Measurements from ENCODE around the gene NADK2. TPM values are rescaled to one million over a fixed set of nuclear protein-coding genes. Genes with fewer than 3 reads are reported as not detected.

NADK2 gene
- total and polyA plus RNA-seq, 10 of the 15 experiments (the other 5 are each of a cell fraction or from before 2014, with no cell fraction given), result 2.4 to 9.0 (median 6.3) TPM

- TF ChIP-seq REST (IDR thresholded peaks at IDR 0.05; ENCODE audit: low read depth, low read length) (no peak), RAD21 (IDR thresholded peaks at IDR 0.05; ENCODE audit: insufficient read depth, low read depth, low read length) (no peak), MYC (IDR thresholded peaks at IDR 0.05; ENCODE audit: insufficient read depth, insufficient read length, insufficient replicate concordance, low read length, severe bottlenecking) (no peak)
Measured at GRCh38 chr5:36270175-36270574, 28.4 kb upstream of the NADK2 start (continued).

GRCh38 chr5:36269478-36269877, 27.8 kb upstream of the NADK2 start:
- no peaks in the 10 kb centered on the region for H3K27me3 ChIP-seq (replicated peaks in 1 of 2; ENCODE audit: control insufficient read depth in 2 of 2, insufficient read depth in 2 of 2, low read length in 1 of 2)
- TF ChIP-seq SRF (IDR thresholded peaks at IDR 0.05; ENCODE audit: low read depth in 2 of 2, low read length in 2 of 2) (no peak), HDAC2 (IDR thresholded peaks at IDR 0.05) (no peak), RAD21 (IDR thresholded peaks at IDR 0.05; ENCODE audit: insufficient read depth, low read depth, low read length) (no peak), ZBTB40 (IDR thresholded peaks at IDR 0.05; ENCODE audit: borderline replicate concordance) (no peak), EGR1 (IDR thresholded peaks at IDR 0.05; ENCODE audit: borderline replicate concordance in 1 of 2, low read depth in 2 of 2, low read length in 2 of 2) (no peak), MEF2A (IDR thresholded peaks at IDR 0.05; ENCODE audit: insufficient read depth, low read depth, low read length) (no peak), SUZ12 (IDR thresholded peaks at IDR 0.05; ENCODE audit: unreplicated experiment) (no peak)
- ATAC-seq (no peak), FAIRE-seq (no peak), DNase-seq (ENCODE audit: low read depth, low spot score) (no peak)
- H3K4me1 ChIP-seq (ENCODE audit: control insufficient read depth, insufficient read depth, low read length), result no peaks in the 10 kb centered on the region
- no peak overlapping the region for H3K9ac ChIP-seq (ENCODE audit: control insufficient read depth, insufficient read depth, low read length)
- intact Hi-C loops (cut with micrococcal nuclease; ENCODE audit: unreplicated experiment), result loop anchor here (5.0 kb wide), 1 partner anchor 128 kb away; no protein-coding TSS in a partner anchor
- H3K9me3 ChIP-seq (replicated peaks; ENCODE audit: control insufficient read depth, insufficient read depth, low read length), result no peaks in the 10 kb centered on the region
- in situ Hi-C loops (cut with MboI), result no loop called here
- POLR2A ChIA-PET, result no interaction called here
- CTCF ChIA-PET, result interaction anchor here (0.9 to 5.2 kb wide), 4 partner anchors 9 to 424 kb away, joined by 3 to 79 read pairs (median 4); partner anchors contain the start of gene RANBP3L
- no peak overlapping the region for H3K27ac ChIP-seq (ENCODE audit: control insufficient read depth, insufficient read depth)
- no peak overlapping the region for H3K4me3 ChIP-seq
- H2AFZ ChIP-seq (ENCODE audit: control insufficient read depth, low read depth, low read length), result no peak overlapping the region
- H3K4me2 ChIP-seq (ENCODE audit: control insufficient read depth, insufficient read depth), result no peak overlapping the region
- BruUV-seq (replicated peaks), result no TSS peak
- H3K79me2 ChIP-seq (ENCODE audit: control insufficient read depth, insufficient read depth, low read length), result no peaks in the 10 kb centered on the region
- RAD21 ChIA-PET (ENCODE audit: unreplicated experiment), result no interaction called here
- H4K20me1 ChIP-seq (ENCODE audit: control insufficient read depth, insufficient read depth), result no peaks in the 10 kb centered on the region
- SMC1A ChIA-PET (ENCODE audit: uncharacterized antibody, unreplicated experiment), result interaction anchor here (1.5 kb wide), 3 partner anchors 8 to 36 kb away, joined by 3 to 5 read pairs (median 4); no protein-coding TSS in a partner anchor
- H3K36me3 ChIP-seq (ENCODE audit: control insufficient read depth in 2 of 2, insufficient read depth in 2 of 2, low read length in 1 of 2), result no peaks in the 10 kb centered on the region
